Muscle of leg (tissue), 11 donors: ENCODE measurements around the gene HEBP1. TPM values are rescaled to one million over a fixed set of nuclear protein-coding genes. Genes with fewer than 3 reads are reported as not detected.
A peak's percentile ranks its signal among the peaks of the same experiment; 100 is the strongest.

Source experiments
- DNase-seq: peaks from one replicate; pipeline ENCODE4 v3.0.0; 2013
- H3K27ac ChIP-seq: one replicate; pipeline ENCODE4 v1.5.1; 2013; ENCODE audit warnings: mild to moderate bottlenecking, low read length, control low read depth
- H3K27me3 ChIP-seq: one replicate; pipeline ENCODE4 v1.6.1; 2013; ENCODE audit warnings: low read length; ENCODE audit not compliant: control insufficient read depth, insufficient read depth
- H3K36me3 ChIP-seq: one replicate; pipeline ENCODE4 v1.6.1; 2013; ENCODE audit warnings: low read length; ENCODE audit not compliant: control insufficient read depth, insufficient read depth
- H3K4me1 ChIP-seq: one replicate; pipeline ENCODE4 v1.6.1; 2013; ENCODE audit warnings: low read length; ENCODE audit not compliant: control insufficient read depth, insufficient read depth
- H3K4me3 ChIP-seq: one replicate; pipeline ENCODE4 v1.5.1; 2013; ENCODE audit warnings: low read length, control low read depth
- H3K9me3 ChIP-seq: replicated peaks from 2 replicates; pipeline ENCODE4 v1.6.1; 2013; ENCODE audit warnings: low read depth, low read length; ENCODE audit not compliant: control insufficient read depth
- WGBS: methylation state at CpG from one replicate; pipeline ENCODE4 v1.1.5; 2013; ENCODE audit warnings: missing lambda C conversion rate; ENCODE audit not compliant: insufficient coverage; 5-methylcytosine and 5-hydroxymethylcytosine counted together
- polyA plus RNA-seq, 8 donors: library from polyadenylated mRNA; unstranded; fragments of 120-200 nt; gene quantifications; one replicate each; pipeline versions ENCODE4 v1.2.1 to v1.2.3, GENCODE V29; 2013; ENCODE audit warnings: inconsistent platforms in 1 of 8, low replicate concordance in 1 of 8; ENCODE audit not compliant: insufficient read length in 8 of 8, insufficient read depth in 1 of 8
- total RNA-seq: library from RNA; stranded (reverse); fragments of 120-200 nt; gene quantifications from one replicate; pipeline ENCODE4 v1.2.4, GENCODE V29; 2013

The HEBP1 gene
- total and polyA plus RNA-seq, 9 donors, result 13.9 to 63.2 (median 47.0) TPM

- Histone ChIP-seq H3K27me3 (no peaks in the 10 kb centered on the region), H3K4me3 (no peak overlapping the region), H3K27ac (no peak overlapping the region), H3K36me3 (no peaks in the 10 kb centered on the region), H3K4me1 (peaks cover 16% of the 10 kb centered on the region), H3K9me3 (no peaks in the 10 kb centered on the region)
- DNase-seq, result no peak
- 90% methylated on average over 6 of the region's 10 CpGs for WGBS
These were observed 2.4 kb upstream of the HEBP1 start for GRCh38 chr12:13002301-13003097.

GRCh38 chr12:13001775-13002040 lies 1.6 kb upstream of the HEBP1 start:
- Histone ChIP-seq H3K36me3 (no peaks in the 10 kb centered on the region), H3K4me3 (peak overlapping the region; percentile 70), H3K27ac (peak overlapping the region; percentile 95), H3K9me3 (no peaks in the 10 kb centered on the region), H3K4me1 (peaks cover 16% of the 10 kb centered on the region), H3K27me3 (no peaks in the 10 kb centered on the region)
- DNase-seq, result no peak
- 36% methylated on average over 16 of the region's 16 CpGs for WGBS

GRCh38 chr12:13000925-13001774 lies 1.1 kb upstream of the HEBP1 start:
- peak; percentile 76 for DNase-seq
- Histone ChIP-seq H3K4me1 (peaks cover 16% of the 10 kb centered on the region), H3K36me3 (no peaks in the 10 kb centered on the region), H3K27ac (peak overlapping the region; percentile 95), H3K27me3 (no peaks in the 10 kb centered on the region), H3K4me3 (peak overlapping the region; percentile 70), H3K9me3 (no peaks in the 10 kb centered on the region)
- under 1% methylated on average over 80 of the region's 82 CpGs for WGBS

DNA sequence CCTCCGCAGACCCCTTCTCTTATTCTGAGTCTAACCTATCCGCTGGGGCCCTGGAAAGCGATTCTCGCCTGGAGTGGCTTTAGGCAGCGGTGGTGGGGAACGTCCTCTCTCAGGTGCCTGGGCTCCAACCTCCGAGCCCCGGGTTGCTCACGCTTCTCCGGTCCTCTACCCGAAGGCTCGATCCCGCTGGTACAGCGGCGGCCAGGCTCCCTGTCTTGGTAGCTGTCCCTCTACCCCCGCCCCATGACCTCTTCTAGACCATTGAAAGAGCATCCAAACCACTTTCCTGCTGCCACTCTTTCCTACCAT lies 505 bp upstream of the HEBP1 start:
- Histone ChIP-seq H3K36me3 (no peaks in the 10 kb centered on the region), H3K27ac (peak overlapping the region; percentile 95), H3K27me3 (no peaks in the 10 kb centered on the region), H3K4me1 (peaks cover 16% of the 10 kb centered on the region), H3K4me3 (peak overlapping the region; percentile 70), H3K9me3 (no peaks in the 10 kb centered on the region)
- DNase-seq, result no peak
- under 1% methylated on average over 16 of the region's 16 CpGs for WGBS

GRCh38 chr12:12999271-12999958 lies 650 bp downstream of the HEBP1 start:
- H3K27ac ChIP-seq, result peak overlapping the region; percentile 72
- no peak for DNase-seq
- no peaks in the 10 kb centered on the region for H3K36me3 ChIP-seq

DNA sequence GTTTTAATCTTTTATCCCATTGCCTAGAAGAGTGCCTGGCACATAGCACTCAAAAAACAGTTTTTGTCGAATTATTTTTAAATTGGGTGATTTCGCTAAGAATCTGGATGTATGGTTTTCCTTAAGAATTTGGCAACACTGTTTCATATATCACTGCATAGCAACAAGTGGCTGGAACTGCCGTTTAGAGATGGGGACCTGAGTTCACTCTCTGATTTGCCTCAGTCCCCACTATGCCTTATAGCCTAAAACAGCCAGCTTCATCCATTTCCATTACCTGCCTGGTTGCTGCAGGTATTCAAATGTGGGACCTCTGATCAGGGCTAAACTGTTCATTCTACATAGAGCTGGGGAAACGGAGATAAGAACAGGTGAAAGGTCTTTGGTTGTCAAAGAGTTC lies 1.8 kb downstream of the HEBP1 start:
- 83% methylated on average over 2 of the region's 4 CpGs for WGBS
- Histone ChIP-seq H3K9me3 (no peaks in the 10 kb centered on the region), H3K27ac (no peak overlapping the region), H3K36me3 (no peaks in the 10 kb centered on the region), H3K27me3 (no peaks in the 10 kb centered on the region), H3K4me3 (no peak overlapping the region), H3K4me1 (peaks cover 16% of the 10 kb centered on the region)
- no peak for DNase-seq

More at GRCh38 chr12:12999271-12999958, 650 bp downstream of the HEBP1 start:
- WGBS, result 31% methylated on average over 15 of the region's 22 CpGs
- H3K4me1 ChIP-seq, result peaks cover 16% of the 10 kb centered on the region
- H3K27me3 ChIP-seq, result no peaks in the 10 kb centered on the region
- H3K4me3 ChIP-seq, result peak overlapping the region; percentile 88
- H3K9me3 ChIP-seq, result no peaks in the 10 kb centered on the region

DNA sequence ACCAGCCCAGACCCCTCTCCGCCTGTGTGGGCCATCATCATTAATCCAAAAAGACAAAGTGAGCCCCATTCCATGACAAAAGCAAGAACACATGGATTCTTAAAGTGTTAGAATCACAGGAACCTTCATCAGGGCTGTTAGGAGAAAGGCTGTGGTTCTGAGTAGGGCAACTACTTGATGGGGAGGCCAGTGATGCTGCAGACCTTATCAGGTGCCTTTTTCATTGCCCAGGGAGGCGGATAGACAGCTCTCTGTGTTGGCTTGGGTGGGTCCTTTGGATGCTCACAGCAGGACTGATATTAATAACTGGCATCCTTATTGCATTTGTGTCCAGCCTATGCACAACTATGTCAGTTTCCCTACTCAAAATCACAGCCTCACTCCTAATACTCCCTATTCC lies 2.3 kb downstream of the HEBP1 start:
- WGBS, result no CpG with 5 or more reads among the region's 2 CpGs
- Histone ChIP-seq H3K27me3 (no peaks in the 10 kb centered on the region), H3K27ac (no peak overlapping the region), H3K36me3 (no peaks in the 10 kb centered on the region), H3K4me3 (no peak overlapping the region), H3K4me1 (peaks cover 16% of the 10 kb centered on the region), H3K9me3 (no peaks in the 10 kb centered on the region)
- DNase-seq, result no peak

DNA sequence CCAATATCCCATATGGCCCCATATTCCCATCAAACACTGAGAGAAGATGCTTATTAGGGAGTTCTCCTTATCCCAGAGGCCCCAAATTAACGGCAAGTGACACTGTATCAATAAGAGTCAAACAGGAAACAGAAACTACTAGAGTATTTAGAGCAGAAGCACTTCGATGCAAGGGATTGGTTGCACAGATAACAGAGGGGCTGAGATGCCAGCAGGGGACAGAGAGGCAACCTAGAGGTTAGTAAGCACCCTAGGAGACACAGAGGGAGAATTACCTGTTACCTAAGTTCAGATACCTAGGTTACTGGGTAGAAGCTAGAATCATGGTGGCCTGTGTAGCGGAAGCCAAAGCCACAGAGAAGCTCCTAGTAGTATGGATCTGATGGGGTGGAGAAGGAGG lies 2.9 kb downstream of the HEBP1 start:
- Histone ChIP-seq H3K36me3 (no peaks in the 10 kb centered on the region), H3K27ac (no peak overlapping the region), H3K9me3 (no peaks in the 10 kb centered on the region), H3K4me1 (peaks cover 16% of the 10 kb centered on the region), H3K4me3 (no peak overlapping the region), H3K27me3 (no peaks in the 10 kb centered on the region)
- 80% methylated on average over 1 of the region's 3 CpGs for WGBS
- DNase-seq, result no peak

DNA sequence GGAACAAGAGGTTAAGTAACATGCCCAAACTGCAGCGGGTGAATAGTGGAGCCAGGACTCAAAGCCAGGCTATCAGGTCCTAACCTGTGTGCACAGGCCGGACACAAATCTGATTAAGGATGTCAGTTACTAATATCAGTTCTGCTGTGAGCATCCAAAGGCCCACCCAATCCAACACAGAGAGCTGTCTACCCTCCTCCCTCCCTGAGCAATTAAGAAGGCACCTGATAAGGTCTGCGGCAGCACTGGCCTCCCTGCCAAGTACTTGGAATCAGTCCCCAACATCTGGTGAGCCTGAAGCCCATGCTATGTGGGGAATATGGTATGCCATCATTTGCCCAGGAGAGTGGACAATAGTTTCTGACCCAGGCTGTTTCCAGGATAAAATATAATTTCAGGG lies 3.9 kb downstream of the HEBP1 start:
- DNase-seq, result no peak
- no CpG with 5 or more reads among the region's 3 CpGs for WGBS
- no peaks in the 10 kb centered on the region for H3K27me3 ChIP-seq
- peaks cover 11% of the 10 kb centered on the region for H3K4me1 ChIP-seq
- H3K4me3 ChIP-seq, result no peak overlapping the region
- no peak overlapping the region for H3K27ac ChIP-seq
- no peaks in the 10 kb centered on the region for H3K36me3 ChIP-seq
- H3K9me3 ChIP-seq, result no peaks in the 10 kb centered on the region

GRCh38 chr12:12995088-12995487 lies 5.0 kb downstream of the HEBP1 start:
- Histone ChIP-seq H3K27ac (no peak overlapping the region), H3K9me3 (no peaks in the 10 kb centered on the region), H3K4me3 (no peak overlapping the region), H3K4me1 (peaks cover 8% of the 10 kb centered on the region), H3K27me3 (no peaks in the 10 kb centered on the region), H3K36me3 (no peaks in the 10 kb centered on the region)
- WGBS, result no CpG with 5 or more reads among the region's 3 CpGs
- no peak for DNase-seq
